HL-60 (cell line): ENCODE data around the gene LDB3.

Experiments used
- DNase-seq, 2 experiments: peaks; one replicate each; pipeline ENCODE4 v3.0.0-alpha.2; 2010 to 2020; ENCODE audit warnings: low read depth in 1 of 2, low spot score in 1 of 2
- H3K27ac ChIP-seq: fragments of 250-450 bp; sonication (Bioruptor Pico); replicated peaks from 2 replicates; pipeline ENCODE4 v1.5.1; 2020; ENCODE audit warnings: mild to moderate bottlenecking, moderate library complexity
- H3K27me3 ChIP-seq: fragments of 250-450 bp; sonication (Bioruptor Pico); 2 replicates; pipeline ENCODE4 v1.5.1; 2021; ENCODE audit warnings: mild to moderate bottlenecking, moderate library complexity; ENCODE audit not compliant: insufficient read depth, poor library complexity, severe bottlenecking
- H3K4me3 ChIP-seq: replicated peaks from 2 replicates; pipeline ENCODE4 v1.5.1; 2011; ENCODE audit warnings: mild to moderate bottlenecking, control low read depth, low read length; ENCODE audit not compliant: insufficient read depth
- GABPA ChIP-seq: IDR thresholded peaks from 2 replicates; pipeline ENCODE4 v1.6.1; 2012; ENCODE audit warnings: low read depth
- POLR2AphosphoS5 ChIP-seq: IDR thresholded peaks from 2 replicates; pipeline ENCODE4 v1.6.1; 2012; ENCODE audit warnings: low read depth
- REST ChIP-seq: IDR thresholded peaks from 2 replicates; pipeline ENCODE4 v1.6.1; 2012; ENCODE audit warnings: low read depth; ENCODE audit not compliant: insufficient replicate concordance
- SPI1 ChIP-seq: IDR thresholded peaks from 2 replicates; pipeline ENCODE4 v1.6.1; 2012; ENCODE audit warnings: low read depth, mild to moderate bottlenecking, borderline replicate concordance
- TF ChIP-seq, protein P1 (sequence below): IDR thresholded peaks from one replicate; pipeline ENCODE4 v1.5.1; 2011; ENCODE audit warnings: low read length, control low read depth, inconsistent platforms; ENCODE audit not compliant: insufficient read depth

The LDB3 gene

DNA sequence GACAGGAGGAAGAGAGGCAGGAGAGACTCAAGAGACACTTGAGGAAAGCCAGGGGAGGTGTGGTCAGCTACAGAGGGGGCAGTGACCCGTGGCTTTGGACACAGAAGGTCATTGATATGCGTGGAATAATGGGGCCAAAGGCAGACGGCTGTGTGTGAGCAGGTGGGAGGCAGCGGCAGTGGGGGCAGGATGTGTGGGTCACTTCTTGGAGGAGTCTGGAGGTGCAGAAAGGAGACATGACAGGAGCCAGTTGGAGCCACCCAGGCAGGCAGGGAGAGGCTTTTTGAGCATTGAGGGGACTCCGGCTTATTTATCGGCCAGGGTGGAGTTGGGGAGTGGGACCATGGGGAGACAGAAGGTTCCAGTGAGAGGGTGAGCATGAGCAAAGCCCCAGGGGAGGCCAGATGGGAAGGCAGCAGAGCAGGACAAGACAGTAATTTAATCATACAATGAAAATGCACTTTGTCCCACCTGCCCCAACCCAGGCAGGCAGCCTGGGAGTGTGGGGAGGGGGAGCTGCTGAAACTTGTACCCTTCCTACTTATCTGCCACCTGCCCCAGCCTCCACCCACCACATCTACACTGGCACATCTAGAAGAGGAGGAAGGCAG, 5.0 kb downstream of the LDB3 start:
- no peaks in the 10 kb centered on the region for H3K27me3 ChIP-seq
- no peak overlapping the region for H3K27ac ChIP-seq
- H3K4me3 ChIP-seq, result no peak overlapping the region
- no peak for TF ChIP-seq REST
- no peak for TF ChIP-seq GABPA
- no peak for TF ChIP-seq POLR2AphosphoS5
- TF ChIP-seq, protein P1, sequence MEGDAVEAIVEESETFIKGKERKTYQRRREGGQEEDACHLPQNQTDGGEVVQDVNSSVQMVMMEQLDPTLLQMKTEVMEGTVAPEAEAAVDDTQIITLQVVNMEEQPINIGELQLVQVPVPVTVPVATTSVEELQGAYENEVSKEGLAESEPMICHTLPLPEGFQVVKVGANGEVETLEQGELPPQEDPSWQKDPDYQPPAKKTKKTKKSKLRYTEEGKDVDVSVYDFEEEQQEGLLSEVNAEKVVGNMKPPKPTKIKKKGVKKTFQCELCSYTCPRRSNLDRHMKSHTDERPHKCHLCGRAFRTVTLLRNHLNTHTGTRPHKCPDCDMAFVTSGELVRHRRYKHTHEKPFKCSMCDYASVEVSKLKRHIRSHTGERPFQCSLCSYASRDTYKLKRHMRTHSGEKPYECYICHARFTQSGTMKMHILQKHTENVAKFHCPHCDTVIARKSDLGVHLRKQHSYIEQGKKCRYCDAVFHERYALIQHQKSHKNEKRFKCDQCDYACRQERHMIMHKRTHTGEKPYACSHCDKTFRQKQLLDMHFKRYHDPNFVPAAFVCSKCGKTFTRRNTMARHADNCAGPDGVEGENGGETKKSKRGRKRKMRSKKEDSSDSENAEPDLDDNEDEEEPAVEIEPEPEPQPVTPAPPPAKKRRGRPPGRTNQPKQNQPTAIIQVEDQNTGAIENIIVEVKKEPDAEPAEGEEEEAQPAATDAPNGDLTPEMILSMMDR, result no peak
- no peak for TF ChIP-seq SPI1
- DNase-seq, result no peak

DNA sequence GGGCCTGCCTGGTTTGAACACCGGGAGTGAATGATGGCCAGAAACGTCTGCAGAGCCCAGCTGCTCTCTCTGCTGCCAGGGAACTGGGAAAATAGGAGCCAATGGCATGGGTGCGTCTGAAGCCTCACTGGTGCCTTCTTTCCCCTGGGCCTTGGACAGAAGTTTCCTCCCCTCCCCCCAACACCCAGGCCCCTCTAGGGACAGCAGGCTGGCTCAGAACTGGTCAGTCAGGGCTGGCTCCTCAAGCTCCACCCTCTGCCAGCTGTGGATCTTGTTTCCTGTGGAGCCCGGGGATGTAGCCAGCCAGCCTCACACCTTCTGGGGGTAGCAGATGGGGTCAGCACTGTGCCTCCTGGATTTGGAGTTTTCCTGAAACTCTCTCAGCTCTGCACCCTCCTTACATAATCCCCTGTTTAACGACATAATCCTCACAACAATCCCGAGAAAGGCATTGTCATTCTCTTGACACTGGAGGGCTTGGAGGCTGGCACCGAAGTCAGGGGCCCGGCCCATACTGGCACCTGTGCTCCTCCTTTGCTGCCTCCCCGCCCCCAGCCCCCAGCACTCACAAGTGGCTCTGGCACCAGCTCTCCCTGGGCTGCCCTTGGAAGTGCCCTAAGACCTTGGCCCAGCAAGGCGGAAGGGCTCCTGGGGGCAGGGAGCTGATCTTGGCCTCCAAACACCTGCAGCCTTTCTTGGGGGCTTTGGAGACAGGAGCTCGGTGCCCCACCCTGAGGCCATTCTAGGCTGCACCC, 5.7 kb downstream of the LDB3 start:
- H3K27me3 ChIP-seq, result no peaks in the 10 kb centered on the region
- H3K4me3 ChIP-seq, result no peak overlapping the region
- TF ChIP-seq, protein P1, result no peak
- no peak for TF ChIP-seq REST
- no peak for TF ChIP-seq SPI1
- TF ChIP-seq POLR2AphosphoS5, result no peak
- no peak for TF ChIP-seq GABPA
- no peak for DNase-seq
- H3K27ac ChIP-seq, result no peak overlapping the region

GRCh38 chr10:86674912-86675311, 6.6 kb downstream of the LDB3 start:
- TF ChIP-seq, protein P1, result no peak
- no peak for TF ChIP-seq POLR2AphosphoS5
- TF ChIP-seq REST, result no peak
- TF ChIP-seq SPI1, result no peak
- TF ChIP-seq GABPA, result no peak
- H3K27me3 ChIP-seq, result no peaks in the 10 kb centered on the region
- no peak for DNase-seq

More at GRCh38 chr10:86674912-86675311, 6.6 kb downstream of the LDB3 start:
- Histone ChIP-seq H3K27ac (no peak overlapping the region), H3K4me3 (no peak overlapping the region)
